HCT116 (cell line): ENCODE results near the gene DPF3. TPM values are rescaled to one million over a fixed set of nuclear protein-coding genes. Genes with fewer than 3 reads are reported as not detected.

Source experiments
- ATAC-seq: fragments of 200-7000 bp; cut with Tn5 transposase; 2 replicates; pipeline ENCODE4 v1.9.1; 2020; ENCODE audit warnings: mild to moderate bottlenecking, moderate library complexity
- BruUV-seq: library from RNA; stranded (reverse); fragments of 400-500 nt; replicated peaks from 2 replicates; lab custom pipeline; 2021; lab: Mats Ljungman, UMichigan
- CTCF ChIA-PET: fragments of 300-600 bp; sonication (Branson Sonifier 250); formaldehyde crosslinking; loops from one replicate; lab custom pipeline; 2021; ENCODE audit warnings: antibody characterized with exemption; lab: Charles Lee
- POLR2A ChIA-PET: fragments of 300-600, 350-600 bp; sonication (Branson Sonifier 250); formaldehyde crosslinking; loops from one replicate; lab custom pipeline; 2021; ENCODE audit warnings: antibody characterized with exemption; lab: Charles Lee
- RAD21 ChIA-PET, 2 experiments: fragments of 300-600 bp; sonication (Branson Sonifier 250); formaldehyde crosslinking; loops; one replicate each; lab custom pipeline; 2023; ENCODE audit warnings: low total read pairs in 2 of 2; ENCODE audit not compliant: uncharacterized antibody in 2 of 2, unreplicated experiment in 2 of 2, low non-redundant PET in 1 of 2; lab: Charles Lee
- DNase-seq: peaks from one replicate; pipeline ENCODE4 v3.0.0-alpha.2; 2010; ENCODE audit warnings: low read depth, low spot score
- H2AFZ ChIP-seq: fragments of 200-600 bp; shearing (Covaris generic), sonication (generic); 2 replicates; pipeline ENCODE4 v1.6.1; 2017; ENCODE audit warnings: low read depth, mixed run types, mixed read lengths, antibody characterized with exemption, low read length; ENCODE audit not compliant: poor library complexity, severe bottlenecking
- H3K27ac ChIP-seq: 2 replicates; pipeline ENCODE4 v1.5.1; 2012; ENCODE audit warnings: low read depth, low read length
- H3K27me3 ChIP-seq: fragments of 200-600 bp; sonication (generic); 2 replicates; pipeline ENCODE4 v1.6.1; 2016; ENCODE audit warnings: mixed run types, low read length, mixed read lengths; ENCODE audit not compliant: insufficient read depth
- H3K36me3 ChIP-seq, 2 experiments: fragments of 200-500 bp in 1 of 2; fragments of 200-600 bp in 1 of 2; sonication (Bioruptor generic) in 1 of 2; sonication (generic) in 1 of 2; 2 replicates each; pipeline versions ENCODE4 v1.5.1 to v1.6.1; 2014 to 2016; ENCODE audit warnings: low read length in 2 of 2, inconsistent platforms in 1 of 2, mixed read lengths in 1 of 2, mixed run types in 1 of 2; ENCODE audit not compliant: insufficient read depth in 2 of 2, control insufficient read depth in 1 of 2
- H3K4me1 ChIP-seq, 2 experiments: fragments of 200-600 bp in 1 of 2; sonication (generic) in 1 of 2; 2 replicates each; pipeline versions ENCODE4 v1.5.1 to v1.6.1; 2012 to 2017; ENCODE audit warnings: low read length in 2 of 2, inconsistent platforms in 1 of 2, mild to moderate bottlenecking in 1 of 2, mixed read lengths in 1 of 2, mixed run types in 1 of 2, moderate library complexity in 1 of 2; ENCODE audit not compliant: insufficient read depth in 2 of 2, control insufficient read depth in 1 of 2
- H3K4me2 ChIP-seq: fragments of 200-600 bp; sonication (generic); 2 replicates; pipeline ENCODE4 v1.6.1; 2017; ENCODE audit warnings: mixed run types, low read length, mixed read lengths
- H3K4me3 ChIP-seq, 2 experiments: fragments of 200-600 bp in 1 of 2; sonication (generic) in 1 of 2; replicated peaks in 1 of 2; 2 replicates each; pipeline ENCODE4 v1.5.1; 2011 to 2016; ENCODE audit warnings: low read length in 2 of 2, control low read depth in 1 of 2, low read depth in 1 of 2, mild to moderate bottlenecking in 1 of 2, mixed read lengths in 1 of 2, mixed run types in 1 of 2
- H3K79me2 ChIP-seq: fragments of 200-600 bp; sonication (generic); 2 replicates; pipeline ENCODE4 v1.6.1; 2017; ENCODE audit warnings: mild to moderate bottlenecking, mixed run types, low read length, moderate library complexity, mixed read lengths; ENCODE audit not compliant: insufficient read depth
- H3K9ac ChIP-seq: fragments of 200-600 bp; sonication (generic); 2 replicates; pipeline ENCODE4 v1.6.1; 2016; ENCODE audit warnings: low read length, mixed read lengths
- H3K9me2 ChIP-seq: fragments of 200-600 bp; sonication (generic), shearing (Covaris generic); 2 replicates; pipeline ENCODE4 v1.6.1; 2017; ENCODE audit warnings: mixed run types, mild to moderate bottlenecking, moderate library complexity; ENCODE audit not compliant: insufficient read depth
- H3K9me3 ChIP-seq, 2 experiments: fragments of 200-500 bp in 1 of 2; fragments of 200-600 bp in 1 of 2; sonication (Bioruptor generic) in 1 of 2; sonication (generic) in 1 of 2; 2 replicates each; pipeline ENCODE4 v1.6.1; 2014 to 2017; ENCODE audit warnings: low read length in 2 of 2, mixed read lengths in 2 of 2, inconsistent platforms in 1 of 2, low read depth in 1 of 2, mild to moderate bottlenecking in 1 of 2, mixed run types in 1 of 2, moderate library complexity in 1 of 2; ENCODE audit not compliant: control insufficient read depth in 1 of 2, insufficient read depth in 1 of 2
- H4K20me1 ChIP-seq: fragments of 200-600 bp; sonication (generic), shearing (Covaris generic); 2 replicates; pipeline ENCODE4 v1.6.1; 2017; ENCODE audit warnings: mixed run types, mild to moderate bottlenecking, moderate library complexity; ENCODE audit not compliant: insufficient read depth
- CBX3 ChIP-seq: IDR thresholded peaks from 2 replicates; pipeline ENCODE4 v1.6.1; 2012; ENCODE audit warnings: low read depth
- CEBPB ChIP-seq: IDR thresholded peaks from 2 replicates; pipeline ENCODE4 v1.6.1; 2012; ENCODE audit warnings: low read depth
- EGR1 ChIP-seq: IDR thresholded peaks from 2 replicates; pipeline ENCODE4 v1.6.1; 2012; ENCODE audit warnings: low read depth
- EZH2 ChIP-seq: fragments of 200-600 bp; sonication (generic); IDR thresholded peaks from 2 replicates; pipeline ENCODE4 v1.6.1; 2017; ENCODE audit warnings: antibody characterized with exemption, mixed run types
- EZH2phosphoT487 ChIP-seq: fragments of 200-600 bp; IDR thresholded peaks from 2 replicates; pipeline ENCODE4 v1.6.1; 2018; ENCODE audit warnings: antibody characterized with exemption, borderline replicate concordance
- FOSL1 ChIP-seq: IDR thresholded peaks from 2 replicates; pipeline ENCODE4 v1.6.1; 2012; ENCODE audit warnings: low read depth
- JUND ChIP-seq: IDR thresholded peaks from 2 replicates; pipeline ENCODE4 v1.6.1; 2012
- MAX ChIP-seq: IDR thresholded peaks from 2 replicates; pipeline ENCODE4 v1.6.1; 2012
- POLR2A ChIP-seq: IDR thresholded peaks from 2 replicates; pipeline ENCODE4 v1.7.0; 2011; ENCODE audit warnings: borderline replicate concordance; ENCODE audit not compliant: insufficient read depth, insufficient read length; ENCODE audit errors: extremely low read depth
- SIN3A ChIP-seq: IDR thresholded peaks from 2 replicates; pipeline ENCODE4 v1.6.1; 2012; ENCODE audit warnings: low read depth
- SP1 ChIP-seq: IDR thresholded peaks from 2 replicates; pipeline ENCODE4 v1.6.1; 2012; ENCODE audit warnings: low read depth
- TCF7L2 ChIP-seq: IDR thresholded peaks from 2 replicates; pipeline ENCODE4 v1.7.0; 2011; ENCODE audit warnings: borderline replicate concordance, inconsistent platforms; ENCODE audit not compliant: insufficient read depth, insufficient read length; ENCODE audit errors: extremely low read depth
- YY1 ChIP-seq: IDR thresholded peaks from 2 replicates; pipeline ENCODE4 v1.6.1; 2011; ENCODE audit warnings: low read length, low read depth, moderate library complexity, mild to moderate bottlenecking; ENCODE audit not compliant: insufficient replicate concordance; ENCODE audit errors: extremely low read depth
- ZBTB33 ChIP-seq: IDR thresholded peaks from 2 replicates; pipeline ENCODE4 v1.6.1; 2011; ENCODE audit warnings: mild to moderate bottlenecking, low read length, moderate library complexity; ENCODE audit not compliant: insufficient replicate concordance; ENCODE audit errors: extremely low read depth
- ZFX ChIP-seq: fragments of 450-650 bp; IDR thresholded peaks from 2 replicates; pipeline ENCODE4 v1.6.1; 2017
- intact Hi-C: fragments of 100-400 bp; cut with micrococcal nuclease; formaldehyde crosslinking; loops from 2 replicates; pipeline ENCODE4 v1.10.0; 2022
- total RNA-seq: library from RNA; stranded (reverse); gene quantifications from one replicate; pipeline ENCODE4 v1.2.1, GENCODE V29; 2021; ENCODE audit not compliant: unreplicated experiment
- TF ChIP-seq, protein P1 (sequence below): IDR thresholded peaks from 2 replicates; pipeline ENCODE4 v1.6.1; 2012
- TF ChIP-seq, protein P2 (sequence below): IDR thresholded peaks from 2 replicates; pipeline ENCODE4 v1.6.1; 2012; ENCODE audit warnings: low read depth

The DPF3 gene
- total RNA-seq, 1 experiment from 2014 or later: 0.27 TPM

DNA sequence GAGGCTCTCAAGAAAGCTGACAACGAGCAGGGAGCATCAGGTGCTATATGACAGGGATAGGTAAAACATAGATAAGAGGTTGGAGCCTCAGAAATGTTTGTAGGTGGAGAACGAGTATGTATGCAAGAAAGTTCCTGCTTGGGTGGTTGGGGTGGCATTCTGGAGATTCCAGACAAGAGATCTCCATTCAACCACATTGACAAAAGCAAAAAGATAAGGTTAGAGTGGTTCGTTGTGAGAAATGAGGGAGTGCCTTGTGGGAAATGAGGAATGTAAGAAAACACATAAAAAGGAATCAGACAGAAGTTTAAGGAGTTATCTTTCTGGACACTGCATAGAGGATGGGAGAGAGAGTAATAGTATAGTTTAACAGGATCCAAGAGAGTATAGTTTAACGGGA lies 290.3 kb downstream of the DPF3 start:
- DNase-seq (no peak), ATAC-seq (no peak)
- Histone ChIP-seq H3K9ac (no peak overlapping the region), H2AFZ (no peak overlapping the region), H3K9me3 (no peaks in the 10 kb centered on the region), H3K9me2 (no peaks in the 10 kb centered on the region; the same call in 1 of the 2 replicates), H3K36me3 (no peaks in the 10 kb centered on the region), H3K4me3 (no peak overlapping the region), H3K4me2 (no peak overlapping the region), H3K79me2 (no peaks in the 10 kb centered on the region), H3K4me1 (peaks cover 7 to 14% of the 10 kb centered on the region in 2 experiments), H3K27me3 (no peaks in the 10 kb centered on the region), H4K20me1 (no peaks in the 10 kb centered on the region), H3K27ac (no peak overlapping the region)
- RAD21 ChIA-PET: no interaction called here
- BruUV-seq: no TSS peak
- POLR2A ChIA-PET: no interaction called here
- CTCF ChIA-PET: no interaction called here
- intact Hi-C loops: no loop called here
- no peak for TF ChIP-seq ZFX
- TF ChIP-seq, protein P1, sequence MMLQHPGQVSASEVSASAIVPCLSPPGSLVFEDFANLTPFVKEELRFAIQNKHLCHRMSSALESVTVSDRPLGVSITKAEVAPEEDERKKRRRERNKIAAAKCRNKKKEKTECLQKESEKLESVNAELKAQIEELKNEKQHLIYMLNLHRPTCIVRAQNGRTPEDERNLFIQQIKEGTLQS: no peak
- no peak for TF ChIP-seq EZH2
- no peak for TF ChIP-seq POLR2A
- no peak for TF ChIP-seq TCF7L2
- TF ChIP-seq FOSL1: no peak
- no peak for TF ChIP-seq EZH2phosphoT487
- no peak for TF ChIP-seq MAX
- TF ChIP-seq JUND: no peak
- no peak for TF ChIP-seq CEBPB
- no peak for TF ChIP-seq SP1
- no peak for TF ChIP-seq SIN3A
- no peak for TF ChIP-seq EGR1
- TF ChIP-seq, protein P2, sequence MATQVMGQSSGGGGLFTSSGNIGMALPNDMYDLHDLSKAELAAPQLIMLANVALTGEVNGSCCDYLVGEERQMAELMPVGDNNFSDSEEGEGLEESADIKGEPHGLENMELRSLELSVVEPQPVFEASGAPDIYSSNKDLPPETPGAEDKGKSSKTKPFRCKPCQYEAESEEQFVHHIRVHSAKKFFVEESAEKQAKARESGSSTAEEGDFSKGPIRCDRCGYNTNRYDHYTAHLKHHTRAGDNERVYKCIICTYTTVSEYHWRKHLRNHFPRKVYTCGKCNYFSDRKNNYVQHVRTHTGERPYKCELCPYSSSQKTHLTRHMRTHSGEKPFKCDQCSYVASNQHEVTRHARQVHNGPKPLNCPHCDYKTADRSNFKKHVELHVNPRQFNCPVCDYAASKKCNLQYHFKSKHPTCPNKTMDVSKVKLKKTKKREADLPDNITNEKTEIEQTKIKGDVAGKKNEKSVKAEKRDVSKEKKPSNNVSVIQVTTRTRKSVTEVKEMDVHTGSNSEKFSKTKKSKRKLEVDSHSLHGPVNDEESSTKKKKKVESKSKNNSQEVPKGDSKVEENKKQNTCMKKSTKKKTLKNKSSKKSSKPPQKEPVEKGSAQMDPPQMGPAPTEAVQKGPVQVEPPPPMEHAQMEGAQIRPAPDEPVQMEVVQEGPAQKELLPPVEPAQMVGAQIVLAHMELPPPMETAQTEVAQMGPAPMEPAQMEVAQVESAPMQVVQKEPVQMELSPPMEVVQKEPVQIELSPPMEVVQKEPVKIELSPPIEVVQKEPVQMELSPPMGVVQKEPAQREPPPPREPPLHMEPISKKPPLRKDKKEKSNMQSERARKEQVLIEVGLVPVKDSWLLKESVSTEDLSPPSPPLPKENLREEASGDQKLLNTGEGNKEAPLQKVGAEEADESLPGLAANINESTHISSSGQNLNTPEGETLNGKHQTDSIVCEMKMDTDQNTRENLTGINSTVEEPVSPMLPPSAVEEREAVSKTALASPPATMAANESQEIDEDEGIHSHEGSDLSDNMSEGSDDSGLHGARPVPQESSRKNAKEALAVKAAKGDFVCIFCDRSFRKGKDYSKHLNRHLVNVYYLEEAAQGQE: no peak
- no peak for TF ChIP-seq CBX3
- no peak for TF ChIP-seq YY1
- no peak for TF ChIP-seq ZBTB33
